K562 (cell line): ENCODE data around the gene OR5M11. TPM values are rescaled to one million over a fixed set of nuclear protein-coding genes. Genes with fewer than 3 reads are reported as not detected.

ENCODE experiments used
- MAX ChIP-seq: sonication (generic); formaldehyde crosslinking; IDR thresholded peaks from 2 replicates; pipeline ENCODE4 v1.9.0; 2022; ENCODE audit warnings: mild to moderate bottlenecking, missing genetic modification reagents
- MXD1 ChIP-seq: fragments of 250-450 bp; sonication (Bioruptor Pico); IDR thresholded peaks from 2 replicates; pipeline ENCODE4 v1.8.0; 2021; ENCODE audit warnings: borderline replicate concordance, mild to moderate bottlenecking, moderate library complexity; ENCODE audit not compliant: poor library complexity, severe bottlenecking
- PKNOX1 ChIP-seq: fragments of 450-650 bp; IDR thresholded peaks from 2 replicates; pipeline ENCODE4 v1.6.1; 2016
- RAD51 ChIP-seq: fragments of 450-650 bp; IDR thresholded peaks from 2 replicates; pipeline ENCODE4 v1.7.1; 2016; ENCODE audit warnings: low read depth, mild to moderate bottlenecking, borderline replicate concordance
- REST ChIP-seq, 2 experiments: fragments of 450-650 bp; formaldehyde crosslinking in 1 of 2; IDR thresholded peaks; 2 replicates each; pipeline versions ENCODE4 v1.4.0 to v1.6.1; 2014 to 2020; ENCODE audit warnings: mild to moderate bottlenecking in 2 of 2, borderline replicate concordance in 1 of 2, low read depth in 1 of 2
- RHOXF2B ChIP-seq: fragments of 250-450 bp; sonication (Bioruptor Pico); conservative IDR thresholded peaks from 2 replicates; pipeline ENCODE4 v1.5.1; 2021
- SLC30A9 ChIP-seq: fragments of 250-450 bp; sonication (Bioruptor Pico); IDR thresholded peaks from 2 replicates; pipeline ENCODE4 v1.8.0; 2022; ENCODE audit warnings: mild to moderate bottlenecking, moderate library complexity
- TAF1 ChIP-seq: IDR thresholded peaks from 2 replicates; pipeline ENCODE4 v1.6.1; 2011; ENCODE audit warnings: mild to moderate bottlenecking, low read length, moderate library complexity; ENCODE audit not compliant: insufficient read depth, control insufficient read depth, severe bottlenecking; ENCODE audit errors: extremely low read depth
- polyA plus RNA-seq, 8 experiments: library from polyadenylated mRNA; depleted of rRNA in 4 of 8; stranded (reverse) in 5 of 8; unstranded in 3 of 8; fragments of >200 nt; fragmentation: Nextera tagmentation in 2 of 8; fragmentation: Illumina TruSeq in 1 of 8; extraction: Ambion mirVana in 2 of 8; extraction: Trizol in 1 of 8; gene quantifications; 2 replicates each; pipeline versions ENCODE4 v1.2.1 to v1.2.3, GENCODE V29; 2011 to 2014; ENCODE audit warnings: inconsistent platforms in 1 of 8, missing spikeins in 1 of 8
- total RNA-seq, 7 experiments: library from RNA; depleted of rRNA in 6 of 7; stranded (reverse); fragments of >200 nt in 6 of 7; fragmentation: Illumina TruSeq in 2 of 7; extraction: Trizol in 2 of 7; gene quantifications; 2 replicates each; pipeline versions ENCODE4 v1.2.1 to v1.2.3, GENCODE V29; 2011 to 2021; ENCODE audit warnings: low replicate concordance in 1 of 7

Gene OR5M11
- total and polyA plus RNA-seq, 9 of the 15 experiments (the other 6 are each of a cell fraction or from before 2014, with no cell fraction given): not detected

GRCh38 chr11:56577621-56578020, 34.6 kb upstream of the OR5M11 start, which contains the start of gene OR5M10 (continued):
- TF ChIP-seq TAF1 (no peak), REST (IDR thresholded peaks at IDR 0.05; ENCODE audit: borderline replicate concordance) (no peak), REST (CRISPR knock-in tag; IDR thresholded peaks at IDR 0.05; ENCODE audit: low read depth) (no peak), RHOXF2B (no peak), SLC30A9 (no peak), MAX (CRISPR knock-in tag) (no peak), RAD51 (no peak), MXD1 (CRISPR knock-in tag) (no peak), PKNOX1 (no peak)
- TF ChIP-seq, all 486 proteins: peak for 0
